GOT3 (cell line): ENCODE results near the gene SYT17.
A peak's percentile ranks its signal among the peaks of the same experiment; 100 is the strongest.

Source experiments
- DNase-seq: peaks from one replicate; lab custom pipeline; 2025; ENCODE audit warnings: mixed read lengths; lab: John Stamatoyannopoulos, UW

The SYT17 gene

GRCh38 chr16:19167710-19168370 lies at the start of gene SYT17:
Gene SYT17, plus strand, starts transcription at chr16:19168240. Its CDS starts 407 bp downstream, at chr16:19168647.
- peak; percentile 24 for DNase-seq

GRCh38 chr16:19118938-19119431 lies 49.1 kb upstream of the SYT17 start:
- DNase-seq = no peak

GRCh38 chr16:19119564-19119963 lies 48.5 kb upstream of the SYT17 start:
- DNase-seq = no peak

GRCh38 chr16:19123535-19124178 lies 44.4 kb upstream of the SYT17 start:
- DNase-seq = no peak

GRCh38 chr16:19126300-19126699 lies 41.7 kb upstream of the SYT17 start:
- no peak for DNase-seq

GRCh38 chr16:19127205-19127604 lies 40.8 kb upstream of the SYT17 start:
- no peak for DNase-seq

- DNase-seq = no peak
Observed at GRCh38 chr16:19127674-19128131, 40.3 kb upstream of the SYT17 start.

- no peak for DNase-seq
Observed at GRCh38 chr16:19128454-19129200, 39.4 kb upstream of the SYT17 start.

- no peak for DNase-seq
Observed at GRCh38 chr16:19130385-19130784, 37.7 kb upstream of the SYT17 start.

- no peak for DNase-seq
Observed at GRCh38 chr16:19130852-19131824, 36.9 kb upstream of the SYT17 start.

GRCh38 chr16:19131825-19132218 lies 36.2 kb upstream of the SYT17 start:
- no peak for DNase-seq

- no peak for DNase-seq
Observed at GRCh38 chr16:19132255-19132654, 35.8 kb upstream of the SYT17 start.

- no peak for DNase-seq
Observed at GRCh38 chr16:19132898-19133297, 35.1 kb upstream of the SYT17 start.

- DNase-seq = no peak
Observed at GRCh38 chr16:19133600-19133999, 34.4 kb upstream of the SYT17 start.

GRCh38 chr16:19135201-19135842 lies 32.7 kb upstream of the SYT17 start:
- no peak for DNase-seq

- no peak for DNase-seq
Observed at GRCh38 chr16:19135896-19136438, 32.1 kb upstream of the SYT17 start.

- DNase-seq = no peak
Observed at GRCh38 chr16:19136549-19137196, 31.4 kb upstream of the SYT17 start.

- DNase-seq = no peak
Observed at GRCh38 chr16:19137201-19138128, 30.6 kb upstream of the SYT17 start.

GRCh38 chr16:19138601-19139000 lies 29.4 kb upstream of the SYT17 start:
- DNase-seq = no peak
